CD4-positive, alpha-beta T cell treated with Interleukin-6 for 4 hours (primary cell): ENCODE measurements around the gene CSNK2B.

Experiments
- DNase-seq: peaks from one replicate; pipeline ENCODE4 v3.0.0-alpha.2; 2020; ENCODE audit warnings: mixed read lengths

Gene CSNK2B

DNA sequence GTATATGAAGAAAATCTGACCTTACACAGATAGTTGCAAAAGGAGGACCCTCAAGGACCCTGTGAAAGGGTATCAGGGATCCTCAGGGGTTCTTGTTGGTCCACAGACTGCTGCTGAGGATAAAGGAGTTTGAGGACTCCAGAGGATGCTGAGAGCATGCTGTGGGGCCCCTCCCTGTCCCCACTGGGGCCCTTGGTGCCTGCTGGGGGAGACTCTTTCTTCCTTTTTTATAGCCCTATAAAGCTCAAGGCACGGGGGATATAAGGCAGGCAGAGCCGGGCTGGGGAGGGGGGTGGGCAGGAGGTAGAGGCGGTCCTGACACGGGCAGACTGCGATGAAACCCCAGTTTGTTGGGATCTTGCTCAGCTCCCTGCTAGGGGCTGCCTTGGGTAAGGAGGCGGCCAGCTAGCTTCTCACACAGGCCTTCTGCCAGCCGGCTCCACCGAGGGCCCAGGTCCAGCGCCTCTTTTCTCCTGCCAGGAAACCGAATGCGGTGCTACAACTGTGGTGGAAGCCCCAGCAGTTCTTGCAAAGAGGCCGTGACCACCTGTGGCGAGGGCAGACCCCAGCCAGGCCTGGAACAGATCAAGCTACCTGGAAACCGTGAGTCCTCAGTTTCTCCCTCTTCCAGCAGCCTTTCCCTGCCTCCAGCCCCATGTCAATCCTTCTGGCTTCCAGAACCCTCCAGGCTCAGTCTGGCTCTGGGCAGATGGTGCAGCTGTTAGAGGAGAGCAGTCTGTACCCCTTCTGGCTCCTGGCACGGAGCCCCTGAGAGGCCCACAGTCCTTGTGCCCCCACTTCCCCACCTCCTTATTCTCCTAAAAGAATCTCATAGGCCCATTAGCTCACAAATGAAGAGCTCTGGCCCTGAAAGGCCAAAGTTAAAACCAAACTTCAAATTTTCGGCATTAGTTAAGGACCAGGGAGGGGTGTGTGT lies 49.4 kb downstream of the CSNK2B start, which contains the start of gene LY6G6D:
TSS of gene LY6G6D (plus strand) at position 327 of the 937 bp plus-strand sequence. CDS start at position 335, 8 bp downstream.
- DNase-seq = no peak

DNA sequence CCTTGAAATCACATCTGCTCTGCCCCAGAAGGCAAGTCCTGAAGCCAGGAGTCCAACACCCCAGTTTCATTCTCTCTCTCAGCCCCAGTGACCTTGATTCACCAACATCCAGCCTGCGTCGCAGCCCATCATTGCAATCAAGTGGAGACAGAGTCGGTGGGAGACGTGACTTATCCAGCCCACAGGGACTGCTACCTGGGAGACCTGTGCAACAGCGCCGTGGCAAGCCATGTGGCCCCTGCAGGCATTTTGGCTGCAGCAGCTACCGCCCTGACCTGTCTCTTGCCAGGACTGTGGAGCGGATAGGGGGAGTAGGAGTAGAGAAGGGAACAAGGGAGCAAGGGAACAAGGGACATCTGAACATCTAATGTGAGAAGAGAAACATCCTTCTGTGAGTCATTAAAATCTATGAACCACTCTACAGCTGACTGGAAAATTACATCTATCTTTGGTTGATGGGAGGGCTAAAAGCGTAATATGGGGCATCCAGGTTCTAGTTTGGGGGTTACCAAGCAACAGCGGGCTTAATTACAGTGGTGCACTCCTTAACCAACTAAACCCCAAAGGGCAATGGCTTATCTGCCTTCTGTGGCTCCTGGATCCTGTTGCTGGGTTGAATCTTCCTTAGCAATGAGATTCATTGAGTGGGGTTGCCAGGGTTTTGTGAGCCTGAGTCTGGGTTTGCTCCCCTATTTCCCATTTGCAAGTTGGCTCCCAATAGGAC lies 51.8 kb downstream of the CSNK2B start:
- no peak for DNase-seq

DNA sequence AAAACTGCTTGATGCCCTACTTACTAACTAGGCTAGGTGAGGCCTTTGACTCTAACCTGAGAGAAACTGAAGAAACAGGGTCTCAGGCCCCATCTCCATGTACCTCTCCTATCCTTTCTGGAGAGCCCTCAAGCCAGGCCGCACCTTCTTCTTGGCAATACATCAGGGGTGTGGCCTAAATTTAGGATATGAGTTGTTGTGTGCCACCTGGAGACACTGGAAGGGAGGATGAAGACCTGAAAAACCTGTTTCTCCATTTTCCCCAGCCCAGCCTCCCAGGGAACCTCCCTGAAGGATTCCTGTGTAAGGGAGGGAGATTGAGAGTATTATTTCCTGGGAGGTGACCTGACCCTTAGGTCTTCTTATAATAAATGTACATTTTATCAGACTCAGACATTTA lies 52.4 kb downstream of the CSNK2B start:
- DNase-seq = no peak

DNA sequence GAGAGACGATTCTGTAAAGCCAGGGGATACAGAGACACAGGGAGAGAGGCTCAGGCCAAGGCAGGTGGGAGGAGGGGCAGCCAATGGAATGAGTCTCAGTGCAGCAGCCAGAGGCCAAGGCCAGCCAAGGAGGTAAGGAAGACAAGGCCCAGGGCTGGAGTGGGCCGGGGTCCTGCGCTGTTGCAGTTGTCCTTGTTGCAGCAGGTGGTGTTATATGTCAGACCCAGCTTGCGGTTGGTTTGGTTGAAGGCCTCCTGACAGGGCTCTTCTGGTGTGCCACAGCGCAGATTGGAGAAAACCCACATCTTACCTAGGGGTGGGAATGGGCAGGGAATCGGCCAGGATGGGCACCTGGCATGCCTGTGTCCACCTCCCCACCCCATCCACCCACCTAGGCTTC lies 53.1 kb downstream of the CSNK2B start:
- no peak for DNase-seq
